Central memory CD4-positive, alpha-beta T cell (primary cell): ENCODE results near the gene IRF8.
"Not testable (repeated sequence)": the region's sequence is repeated elsewhere in the genome, so short reads cannot be mapped to it uniquely, and the experiment has no call there.

Experiments
- DNase-seq: peaks from one replicate; pipeline ENCODE4 v3.0.0; 2022

IRF8 gene

DNA sequence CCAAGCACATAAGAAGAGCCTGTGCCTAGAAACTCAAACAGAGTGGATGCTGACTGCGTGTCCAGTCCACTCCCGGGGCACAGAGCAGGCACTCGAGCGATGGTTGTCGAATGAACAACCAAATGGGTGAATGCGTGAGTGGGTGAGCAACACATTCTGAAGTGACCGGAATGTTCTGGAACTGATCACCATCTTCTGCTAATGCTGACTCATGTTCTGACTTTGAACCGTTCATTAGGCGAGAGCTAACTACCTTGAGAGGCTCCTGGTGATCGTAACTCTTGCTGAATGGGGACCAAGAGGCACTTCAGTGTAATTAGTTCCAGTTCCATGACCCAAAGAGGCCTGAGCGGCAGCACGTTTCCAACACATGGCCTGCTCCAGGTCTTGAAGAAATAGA is 37.9 kb downstream of the IRF8 start:
- no peak for DNase-seq

DNA sequence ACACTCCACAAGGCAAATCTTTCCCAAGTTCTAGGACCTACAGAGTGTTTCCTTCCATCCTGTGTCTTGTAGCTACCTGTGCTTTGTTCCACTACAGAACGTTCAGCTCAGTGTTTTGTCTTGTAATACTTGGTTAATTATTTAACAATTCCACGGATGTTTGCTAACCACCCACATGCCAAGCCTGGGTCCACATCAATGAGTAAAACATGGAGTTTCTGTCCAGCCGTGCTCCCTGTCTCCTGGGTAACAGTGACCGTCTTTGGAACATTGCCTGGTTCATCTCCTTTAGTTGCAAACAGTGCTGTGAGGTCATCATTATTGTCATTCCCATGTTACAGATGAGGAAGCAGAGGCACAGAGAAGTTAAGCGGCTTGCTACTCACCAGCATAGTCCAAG is 41.3 kb downstream of the IRF8 start:
- DNase-seq, result no peak

DNA sequence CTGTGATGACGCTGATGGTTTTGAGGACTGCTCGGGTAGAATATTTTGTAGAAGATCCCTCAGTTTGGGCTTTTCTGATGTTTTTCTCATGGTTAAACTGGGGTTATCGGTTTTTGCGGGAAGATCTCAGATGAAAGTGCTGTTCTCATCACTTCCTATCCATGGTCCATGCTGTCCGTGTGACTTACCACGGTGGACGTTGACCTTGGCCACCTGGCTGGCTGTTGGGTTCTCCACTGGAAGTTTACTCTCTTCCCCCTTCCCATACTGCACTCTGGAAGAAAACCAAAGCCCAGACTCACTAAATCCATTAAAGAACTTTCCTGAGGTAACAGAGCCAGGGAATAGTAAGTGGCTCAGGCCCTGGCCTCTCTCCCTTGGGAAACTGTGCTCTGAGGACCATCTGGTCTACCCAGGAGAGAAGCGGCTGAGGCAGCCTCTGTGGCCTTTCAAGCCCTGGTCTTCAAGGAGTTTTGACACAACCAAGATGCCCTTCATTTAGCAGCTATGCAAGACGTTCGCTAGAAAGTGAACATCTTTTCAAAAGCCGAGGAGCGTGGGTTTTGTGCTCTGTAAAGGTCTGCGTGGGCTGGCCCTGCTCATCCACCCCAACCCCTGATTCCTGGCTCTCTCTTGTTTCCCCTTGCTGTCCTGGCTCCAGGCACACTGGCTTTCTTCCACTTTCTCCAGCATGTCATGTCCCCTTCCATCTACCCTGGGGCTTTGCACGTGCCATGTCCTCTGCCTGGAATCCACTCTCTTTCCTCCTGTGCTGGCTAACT is 43.1 kb downstream of the IRF8 start:
- DNase-seq, result no peak

DNA sequence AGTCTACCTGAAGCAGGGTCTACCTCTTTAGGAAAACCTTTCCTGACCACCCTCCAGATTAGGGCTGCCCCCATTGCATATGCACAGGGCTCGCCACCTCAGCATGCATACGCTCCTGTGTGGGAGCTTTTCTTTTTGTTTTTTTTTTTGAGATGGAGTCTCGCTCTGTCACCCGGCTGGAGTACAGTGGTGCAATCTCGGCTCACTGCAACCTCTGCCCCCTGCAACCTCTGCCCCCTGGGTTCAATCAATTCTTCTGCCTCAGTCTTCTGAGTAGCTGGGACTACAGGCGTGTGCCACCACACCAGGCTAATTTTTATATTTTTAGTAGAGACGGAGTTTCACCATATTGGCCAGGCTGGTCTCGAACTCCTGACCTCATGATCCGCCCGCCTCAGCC is 43.7 kb downstream of the IRF8 start:
- not testable (repeated sequence) for DNase-seq

DNA sequence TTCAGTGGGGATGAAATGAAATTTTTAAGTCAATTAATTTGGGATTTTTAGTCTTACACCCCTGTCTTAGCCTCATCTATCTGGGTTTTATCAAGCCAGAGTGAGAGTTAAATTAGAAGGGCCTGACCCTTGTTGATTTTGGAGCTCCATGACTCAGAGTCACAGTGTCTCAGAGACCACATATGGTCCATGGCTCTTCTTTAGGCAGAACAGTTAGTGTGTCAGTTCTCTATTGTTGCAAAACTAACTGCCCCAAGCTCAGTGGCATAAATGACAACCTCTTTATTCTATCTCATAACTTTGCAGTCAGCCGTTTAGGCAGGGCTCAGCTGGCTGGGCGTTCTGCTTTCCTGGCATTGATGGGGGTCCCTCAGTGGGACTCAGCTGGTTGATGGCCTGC is 44.7 kb downstream of the IRF8 start:
- no peak for DNase-seq

DNA sequence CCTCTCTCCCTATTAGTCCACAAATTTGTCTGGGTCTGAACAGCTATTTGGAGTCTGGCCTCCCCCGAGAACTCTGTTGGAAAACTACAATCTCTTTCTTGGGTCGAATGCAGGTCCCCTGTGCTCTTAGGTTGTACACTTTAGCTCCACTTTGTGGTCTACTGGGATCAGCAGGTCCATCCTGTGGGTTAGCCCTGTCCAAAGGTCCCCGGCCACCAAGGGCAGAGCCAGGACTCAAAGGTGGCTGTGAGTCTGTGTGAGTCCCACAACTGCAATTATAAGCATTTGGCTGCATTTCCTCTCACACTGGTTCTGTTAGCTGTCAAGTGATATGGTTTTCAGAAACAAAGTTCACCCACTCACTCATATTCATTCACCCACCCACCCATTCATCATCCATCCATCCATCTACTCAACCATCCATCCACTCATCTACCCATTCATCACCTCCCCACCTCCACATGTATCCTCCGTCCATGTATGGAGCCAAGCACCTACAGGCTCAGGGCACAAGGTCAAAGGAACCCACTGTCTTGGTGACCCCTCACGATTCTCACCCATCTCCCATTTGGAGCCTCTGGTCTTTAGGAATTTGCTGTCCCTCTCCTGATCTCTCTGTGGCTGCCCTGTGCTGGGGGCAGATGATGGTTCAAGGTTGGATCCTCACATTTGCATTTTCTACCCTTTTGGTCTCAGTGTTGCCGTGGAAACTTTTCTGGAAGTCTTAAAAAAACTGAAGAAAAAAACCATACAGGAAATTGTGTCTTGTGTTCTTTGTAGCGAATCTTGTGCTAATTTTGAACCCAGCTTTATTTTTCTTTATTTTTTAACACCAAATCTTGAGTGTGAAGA is 45.8 kb downstream of the IRF8 start:
- DNase-seq, result no peak

DNA sequence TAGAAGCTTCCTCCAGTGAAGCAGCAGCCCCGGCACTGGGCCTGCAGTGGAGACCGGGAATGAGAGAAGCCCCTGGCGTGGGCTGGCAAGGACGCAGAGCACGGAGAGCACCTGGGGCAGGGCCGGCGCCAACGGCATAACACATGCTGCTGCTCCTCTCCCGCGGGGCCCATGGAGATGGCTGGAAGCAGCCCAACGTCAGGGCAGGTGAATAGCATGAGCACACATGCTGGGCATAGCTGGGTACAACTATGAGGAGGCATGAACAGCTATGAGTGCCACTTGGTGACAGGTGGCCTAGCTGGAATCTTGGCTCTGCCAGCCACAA is 46.4 kb downstream of the IRF8 start:
- DNase-seq, result no peak

DNA sequence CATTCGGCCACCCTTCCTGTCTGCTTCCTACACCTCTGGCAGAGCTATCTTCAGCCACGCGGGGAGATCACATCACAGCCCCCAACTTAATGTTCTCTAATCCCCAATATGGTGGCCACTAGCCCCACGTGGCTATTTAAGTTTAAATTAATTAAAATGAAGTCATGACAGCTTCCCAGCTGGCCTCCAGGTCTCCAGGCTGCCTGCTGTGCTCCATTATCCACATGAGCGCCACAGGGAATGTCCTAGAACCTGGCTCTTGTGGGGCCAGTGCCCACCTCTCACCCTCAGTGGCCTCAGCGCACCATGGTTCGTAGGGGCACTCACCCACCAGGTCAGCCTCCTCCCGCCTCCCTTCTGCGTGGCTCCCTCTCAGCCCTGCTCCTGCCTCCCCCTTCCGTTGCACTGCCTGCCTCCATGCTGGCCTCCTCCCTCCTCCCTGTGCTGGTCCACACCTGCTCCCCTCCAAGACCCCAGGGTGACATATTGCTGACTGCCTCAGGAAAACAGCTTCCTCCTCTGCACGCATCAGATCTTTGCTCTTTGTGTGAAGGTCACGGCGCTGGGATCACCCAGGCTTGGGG is 47.7 kb downstream of the IRF8 start:
- no peak for DNase-seq

DNA sequence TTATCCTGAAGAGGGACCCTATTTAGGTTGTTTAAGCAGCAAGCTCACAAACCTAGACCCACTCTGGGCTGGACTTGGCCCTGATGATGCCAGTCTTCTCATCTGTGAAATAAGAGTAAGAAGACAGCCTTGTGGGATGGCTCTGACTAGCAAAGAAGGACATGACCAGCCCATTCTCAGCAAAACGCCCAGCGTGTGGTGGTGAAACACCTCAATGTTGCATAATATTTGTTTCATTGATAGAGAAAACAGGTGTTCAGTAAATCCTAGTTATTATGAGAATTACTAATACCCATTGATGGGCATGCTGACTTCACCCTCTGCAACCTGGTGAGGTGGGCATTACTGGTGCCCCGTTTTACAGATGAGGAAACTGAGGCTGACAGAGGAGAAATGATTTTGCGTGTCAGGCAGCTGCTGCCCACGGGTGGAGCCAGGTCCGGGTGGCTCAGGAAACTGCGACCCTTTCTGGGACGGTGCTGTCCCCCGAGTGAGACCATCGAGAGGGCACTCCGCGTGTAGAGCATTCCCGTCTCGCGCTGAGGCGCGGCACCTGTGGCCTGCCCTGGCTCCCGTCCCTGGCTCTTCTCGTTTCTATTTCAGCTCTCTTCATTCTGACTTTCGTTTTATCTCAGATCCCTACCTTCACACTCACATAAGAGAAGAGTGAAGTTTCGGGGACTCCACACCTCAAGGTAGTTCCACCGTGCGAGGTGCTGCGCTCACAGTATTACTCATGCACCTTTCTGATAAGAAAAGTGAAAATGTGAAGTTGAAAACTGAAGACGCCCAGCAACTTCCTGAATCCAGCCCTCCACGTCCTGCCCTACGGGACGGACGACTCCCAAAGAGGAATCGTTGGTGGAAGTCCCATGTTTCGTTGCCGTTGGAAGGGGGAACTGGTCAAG is 48.5 kb downstream of the IRF8 start:
- peak; percentile 9 for DNase-seq

DNA sequence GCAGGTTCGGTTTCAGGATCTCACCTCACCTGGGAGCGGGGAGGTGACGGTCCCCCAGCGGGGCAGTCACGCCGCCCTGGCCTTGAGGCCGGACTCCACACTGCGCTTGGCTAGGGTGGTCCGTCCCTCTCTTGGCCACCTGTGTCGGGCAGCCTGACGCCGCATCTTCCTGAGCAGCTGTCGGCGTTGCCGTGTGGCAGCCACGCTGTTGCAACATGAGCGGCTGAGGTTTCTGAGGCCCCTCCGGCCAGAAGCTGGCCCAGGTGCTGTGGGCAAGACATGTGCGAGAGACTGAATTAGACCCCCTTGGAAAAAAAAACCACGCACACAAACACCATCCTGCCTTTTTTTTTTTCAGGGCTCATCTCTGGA is 49.2 kb downstream of the IRF8 start:
- DNase-seq, result no peak

DNA sequence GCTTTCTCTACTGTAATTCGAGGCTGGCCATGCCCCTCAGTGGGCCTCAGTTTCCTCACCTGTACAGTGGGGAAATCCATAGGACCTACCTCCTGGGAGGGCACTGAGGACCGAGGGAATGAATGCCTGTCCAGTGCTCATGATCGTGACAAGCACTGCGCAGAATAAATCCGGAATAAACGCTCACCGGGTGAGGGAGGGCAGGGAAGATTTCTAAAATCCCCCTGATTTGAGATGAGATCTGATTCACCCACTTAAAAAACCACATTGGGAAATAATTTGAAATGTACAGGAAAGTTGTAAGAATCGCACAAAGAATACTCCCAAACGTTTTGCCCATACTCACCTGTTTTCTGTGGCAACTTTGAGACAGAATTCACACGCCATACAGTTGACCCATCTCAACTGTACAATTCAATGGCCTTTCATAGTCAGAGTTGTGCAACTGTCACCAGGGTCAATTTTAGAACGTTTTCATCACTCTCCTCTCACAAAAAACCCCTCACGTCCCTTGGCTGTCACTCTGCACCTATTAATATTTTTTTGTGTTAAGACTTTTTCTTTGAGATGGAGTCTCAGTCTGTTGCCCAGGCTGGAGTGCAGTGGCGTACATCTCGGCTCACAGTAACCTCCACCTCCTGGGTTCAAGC is 49.8 kb downstream of the IRF8 start:
- DNase-seq, result no peak

DNA sequence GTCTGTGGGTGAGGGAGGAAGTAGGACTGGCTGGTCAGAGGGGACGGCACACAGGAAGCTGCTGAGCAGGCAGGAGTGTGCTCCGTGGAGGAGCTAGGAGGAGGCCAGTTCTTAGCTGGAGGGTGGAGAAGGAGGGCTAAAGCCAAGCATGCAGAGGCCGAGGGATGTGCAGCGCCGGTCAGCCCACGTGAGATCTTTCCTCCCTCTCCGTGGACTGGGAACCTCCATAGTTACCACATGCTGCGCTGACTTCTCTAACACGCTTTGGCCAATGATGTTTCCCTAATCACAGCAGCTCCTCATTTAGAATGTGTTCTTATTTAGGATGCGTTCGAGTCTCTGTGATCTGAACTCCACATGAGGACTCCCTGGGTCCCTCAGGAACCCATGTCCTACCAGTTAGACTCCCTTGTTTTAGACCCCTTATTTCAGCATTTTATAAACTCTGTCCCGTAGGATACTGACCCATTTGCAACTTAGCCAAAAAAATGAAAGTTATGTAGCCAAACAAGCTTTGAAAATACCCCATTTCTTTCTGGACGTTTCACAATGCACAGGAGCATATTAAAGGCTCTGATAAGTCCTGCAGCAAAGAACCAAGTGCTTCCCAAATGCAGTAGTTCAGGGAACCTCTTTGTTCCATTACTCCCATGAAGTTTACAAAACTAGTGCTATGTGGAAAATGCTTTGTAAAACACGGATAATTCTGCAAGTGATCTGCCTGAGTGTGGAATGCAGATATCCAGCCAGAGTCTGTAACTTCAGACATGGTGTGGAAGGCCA is 51.4 kb downstream of the IRF8 start:
- DNase-seq, result no peak

DNA sequence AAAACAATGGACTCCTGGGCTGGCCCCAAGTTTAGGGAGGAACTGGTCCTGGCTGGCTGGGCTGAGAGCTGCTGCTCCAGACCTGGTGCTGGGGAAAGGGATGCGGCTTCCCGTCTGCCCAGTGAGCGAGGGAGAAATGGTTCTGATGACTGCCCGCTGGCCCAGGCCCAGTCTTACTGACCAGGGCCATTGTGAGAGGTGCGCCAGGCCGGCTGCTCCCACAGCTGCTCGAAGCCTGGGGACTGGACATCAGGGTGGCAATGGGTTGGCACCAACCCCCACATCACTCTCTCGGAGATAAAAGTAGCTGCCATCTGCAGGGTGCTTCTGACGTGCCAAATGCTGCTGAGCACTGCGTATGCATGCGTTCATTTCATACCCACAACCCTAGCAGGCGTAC is 53.2 kb downstream of the IRF8 start:
- DNase-seq, result no peak

DNA sequence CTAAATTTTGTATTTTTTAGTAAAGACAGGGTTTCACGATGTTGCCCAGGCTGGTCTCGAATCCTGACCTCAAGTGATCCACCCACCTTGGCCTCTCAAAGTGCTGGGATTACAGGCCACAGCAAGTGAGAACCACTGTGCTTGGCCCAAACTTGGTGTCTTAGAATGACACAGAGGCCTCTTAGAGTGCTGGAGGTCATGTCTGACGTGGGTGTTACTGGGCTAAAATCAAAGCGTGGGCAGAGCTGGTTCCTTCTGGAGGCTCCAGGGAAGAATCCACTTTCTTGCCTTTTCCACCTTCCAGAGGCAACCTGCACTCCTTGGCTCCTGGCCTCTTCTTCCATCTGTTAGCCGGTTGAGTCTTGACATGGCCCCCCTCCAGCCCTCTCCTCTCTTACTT is 53.8 kb downstream of the IRF8 start:
- no peak for DNase-seq

DNA sequence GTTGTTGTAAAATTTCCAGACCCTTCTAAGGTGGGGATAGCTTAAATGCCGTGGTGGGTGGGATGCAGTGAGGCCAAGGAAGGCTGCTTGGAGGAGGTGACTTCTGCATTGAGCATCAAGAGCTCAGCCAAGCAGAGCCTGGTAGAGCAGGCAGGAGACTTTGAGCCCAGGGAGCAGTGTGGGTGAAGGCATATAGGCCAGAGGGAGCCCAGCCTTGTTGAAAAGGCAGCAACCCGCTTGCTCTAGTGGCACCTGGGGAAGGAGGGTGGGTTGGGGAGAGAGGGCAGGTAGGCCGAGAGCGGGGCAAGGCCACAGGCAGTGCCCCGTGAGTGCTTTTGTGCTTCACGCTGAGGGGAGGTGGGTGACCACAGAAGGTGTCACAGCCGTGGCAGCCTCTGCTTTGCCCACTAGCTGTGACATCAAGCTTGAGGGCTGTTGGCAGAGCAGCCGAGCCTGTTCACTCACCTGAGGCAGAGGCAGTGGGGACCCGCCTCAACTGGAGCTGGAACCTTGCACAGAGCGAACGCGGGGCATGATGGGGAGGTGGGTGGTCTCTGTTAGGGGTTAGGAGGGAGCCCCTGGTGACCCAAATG is 56.1 kb downstream of the IRF8 start:
- DNase-seq, result no peak

DNA sequence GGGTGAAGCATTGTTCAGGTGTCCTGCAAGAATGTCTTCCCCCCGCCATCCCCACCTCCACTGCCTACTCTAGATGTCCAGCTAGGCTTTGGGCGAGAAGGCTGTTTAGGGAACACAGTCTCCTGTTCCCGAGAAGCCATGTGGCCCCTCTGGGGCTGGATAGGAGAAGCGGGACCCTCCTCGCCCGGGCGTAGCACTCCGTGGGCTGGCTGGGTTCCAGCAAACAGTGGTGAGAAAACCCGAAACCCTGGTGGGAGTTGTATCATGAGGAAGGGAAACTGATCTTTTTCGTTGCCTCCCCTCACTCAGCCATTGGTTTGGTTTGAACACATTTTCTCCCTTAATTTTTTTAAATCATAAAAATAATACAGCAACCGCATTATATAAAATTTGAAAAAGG is 56.6 kb downstream of the IRF8 start:
- DNase-seq, result no peak

DNA sequence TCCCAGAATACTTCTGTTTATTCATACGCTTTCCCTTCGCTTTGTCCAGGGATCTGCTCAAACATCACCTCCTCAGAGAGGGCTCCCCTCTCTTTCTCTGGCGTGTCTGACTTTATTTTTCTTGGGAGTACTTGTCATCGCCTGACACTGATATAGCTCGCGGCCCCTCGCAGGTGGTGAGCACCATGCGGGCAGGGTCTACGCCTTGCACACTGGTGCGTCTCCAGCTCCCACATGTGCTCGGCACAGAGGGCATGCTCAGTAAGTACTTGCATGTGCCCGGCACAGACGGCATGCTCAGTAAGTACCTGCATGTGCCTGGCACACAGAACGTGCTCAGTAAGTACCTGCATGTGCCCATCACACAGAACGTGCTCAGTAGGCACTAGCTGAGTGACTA is 57.5 kb downstream of the IRF8 start:
- no peak for DNase-seq

DNA sequence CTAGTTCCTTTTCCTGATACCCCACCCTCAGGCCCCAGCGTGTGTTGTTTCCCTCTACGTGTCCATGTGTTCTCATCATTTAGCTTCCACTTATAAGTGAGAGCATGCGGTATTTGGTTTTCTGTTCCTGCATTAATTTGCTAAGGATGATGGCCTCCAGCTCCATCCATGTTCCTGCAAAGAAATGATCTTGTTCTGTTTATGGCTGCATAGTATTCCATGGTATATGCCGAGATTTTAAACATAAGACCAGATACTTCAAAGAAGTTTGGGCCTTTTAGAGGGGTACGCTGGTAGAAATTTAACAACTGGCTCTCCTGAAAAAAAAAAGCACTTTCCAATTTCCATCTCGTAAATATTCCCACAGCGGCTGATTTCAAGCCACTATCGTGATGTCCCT is 59.8 kb downstream of the IRF8 start:
- no peak for DNase-seq

DNA sequence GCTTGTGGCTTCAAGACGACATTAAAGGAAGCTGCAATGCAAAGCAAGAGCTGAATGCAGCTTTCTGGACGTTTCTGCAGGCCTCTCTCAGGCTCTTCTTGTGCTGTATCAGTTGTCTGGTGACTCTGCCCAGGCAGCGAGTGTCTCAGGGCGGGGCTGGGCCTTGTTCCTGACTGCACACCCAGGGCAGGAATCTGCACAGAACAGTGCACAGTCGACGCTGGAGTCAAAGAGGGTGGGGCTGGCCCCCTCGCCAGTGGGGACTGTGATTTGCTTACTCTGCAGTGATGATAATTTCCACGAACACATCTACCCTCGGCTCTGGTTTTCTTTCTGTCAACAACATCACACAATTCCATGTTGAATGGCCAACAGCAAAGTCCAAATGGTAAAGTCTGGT is 60.7 kb downstream of the IRF8 start:
- DNase-seq, result no peak

DNA sequence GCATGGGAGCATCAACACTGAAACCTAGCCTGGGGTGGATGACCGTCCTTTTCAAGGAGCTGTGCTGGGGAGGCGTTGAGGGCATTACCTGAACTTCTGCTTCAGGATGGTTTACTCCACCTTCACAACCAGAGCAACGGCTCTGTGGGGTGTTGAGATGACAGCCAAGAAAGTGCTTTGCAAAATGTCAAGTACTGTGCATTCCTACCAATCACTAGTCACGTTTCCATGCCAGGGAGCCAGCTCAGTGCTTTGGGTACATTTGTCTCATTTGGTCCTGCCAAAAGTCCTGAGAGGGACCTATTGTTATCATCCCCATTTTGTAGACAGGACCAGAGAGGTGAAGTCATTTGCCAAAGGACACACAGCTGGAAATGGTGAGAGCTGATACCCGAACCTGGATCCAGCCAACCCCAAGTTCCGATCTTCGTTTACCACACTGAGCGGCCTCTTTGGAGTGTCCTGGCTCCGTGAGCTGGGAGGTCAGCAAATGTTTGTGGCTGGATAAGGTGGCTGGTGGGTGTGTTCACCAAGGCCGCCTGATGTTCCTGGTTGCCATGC is 61.6 kb downstream of the IRF8 start:
- no peak for DNase-seq
